Measurements from ENCODE around the gene LARP1.

Gene LARP1

GRCh38 chr5:154779105-154779504, 23.9 kb downstream of the LARP1 start:
- DNase-seq: peak; percentile 17
- Histone ChIP-seq H3K27ac (no peak overlapping the region), H3K4me3 (ENCODE audit: low read depth, low read length) (no peak overlapping the region), H3K9me3 (ENCODE audit: severe bottlenecking) (no peaks in the 10 kb centered on the region), H3K36me3 (peaks cover 5% of the 10 kb centered on the region; the same call in 1 of the 2 replicates), H3K27me3 (ENCODE audit: insufficient read depth, low read depth, severe bottlenecking) (no peaks in the 10 kb centered on the region)
- TF ChIP-seq, protein P1, sequence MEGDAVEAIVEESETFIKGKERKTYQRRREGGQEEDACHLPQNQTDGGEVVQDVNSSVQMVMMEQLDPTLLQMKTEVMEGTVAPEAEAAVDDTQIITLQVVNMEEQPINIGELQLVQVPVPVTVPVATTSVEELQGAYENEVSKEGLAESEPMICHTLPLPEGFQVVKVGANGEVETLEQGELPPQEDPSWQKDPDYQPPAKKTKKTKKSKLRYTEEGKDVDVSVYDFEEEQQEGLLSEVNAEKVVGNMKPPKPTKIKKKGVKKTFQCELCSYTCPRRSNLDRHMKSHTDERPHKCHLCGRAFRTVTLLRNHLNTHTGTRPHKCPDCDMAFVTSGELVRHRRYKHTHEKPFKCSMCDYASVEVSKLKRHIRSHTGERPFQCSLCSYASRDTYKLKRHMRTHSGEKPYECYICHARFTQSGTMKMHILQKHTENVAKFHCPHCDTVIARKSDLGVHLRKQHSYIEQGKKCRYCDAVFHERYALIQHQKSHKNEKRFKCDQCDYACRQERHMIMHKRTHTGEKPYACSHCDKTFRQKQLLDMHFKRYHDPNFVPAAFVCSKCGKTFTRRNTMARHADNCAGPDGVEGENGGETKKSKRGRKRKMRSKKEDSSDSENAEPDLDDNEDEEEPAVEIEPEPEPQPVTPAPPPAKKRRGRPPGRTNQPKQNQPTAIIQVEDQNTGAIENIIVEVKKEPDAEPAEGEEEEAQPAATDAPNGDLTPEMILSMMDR (IDR thresholded peaks at IDR 0.05; ENCODE audit: low read depth, low read length): no peak

DNA sequence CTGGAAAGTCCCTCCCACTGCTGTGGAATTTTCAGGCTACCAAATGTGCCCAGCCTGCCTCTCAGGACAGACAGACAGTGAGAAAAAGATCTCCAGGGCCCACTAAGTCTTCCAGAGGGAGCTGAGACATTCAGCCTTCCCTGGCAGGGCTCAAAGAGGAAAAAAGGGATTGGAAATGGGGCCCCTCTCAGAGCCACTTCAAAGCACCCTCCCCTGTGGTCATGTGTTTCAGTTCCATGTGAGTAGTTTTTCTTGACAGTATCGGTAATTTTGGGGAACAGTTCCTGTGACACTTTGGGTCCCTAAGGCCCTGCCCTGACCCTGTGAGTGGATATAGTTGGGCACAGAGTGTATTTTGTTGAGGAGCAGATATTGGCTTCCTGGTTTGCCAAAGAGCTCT, 25.0 kb downstream of the LARP1 start:
- Histone ChIP-seq H3K4me3 (ENCODE audit: low read depth, low read length) (no peak overlapping the region), H3K36me3 (peaks cover 8% of the 10 kb centered on the region), H3K9me3 (ENCODE audit: severe bottlenecking) (no peaks in the 10 kb centered on the region), H3K27me3 (ENCODE audit: insufficient read depth, low read depth, severe bottlenecking) (no peaks in the 10 kb centered on the region), H3K27ac (no peak overlapping the region)
- no peak for DNase-seq
- TF ChIP-seq, protein P1 (IDR thresholded peaks at IDR 0.05; ENCODE audit: low read depth, low read length): no peak

DNA sequence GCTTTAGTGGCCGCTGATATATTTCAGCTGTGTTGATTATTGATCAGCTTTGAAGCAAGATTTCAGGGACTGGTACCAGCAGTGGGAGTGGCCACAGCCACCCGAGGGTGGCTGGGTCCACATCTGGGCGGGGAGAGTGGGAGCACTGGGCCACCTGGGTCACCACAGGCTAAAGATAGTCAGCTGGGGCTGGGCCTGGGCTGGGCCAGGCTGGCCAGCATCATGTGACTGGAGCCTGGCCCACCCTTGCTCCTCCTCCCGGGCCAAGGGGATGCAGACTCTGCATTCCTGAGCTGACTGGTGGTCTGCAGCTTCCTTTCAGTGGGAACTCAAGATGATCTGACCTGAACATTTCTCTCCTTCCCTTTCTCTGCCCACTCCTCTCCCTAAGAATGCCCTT, 27.1 kb downstream of the LARP1 start:
- Histone ChIP-seq H3K9me3 (ENCODE audit: severe bottlenecking) (no peaks in the 10 kb centered on the region), H3K27me3 (ENCODE audit: insufficient read depth, low read depth, severe bottlenecking) (no peaks in the 10 kb centered on the region), H3K36me3 (peaks cover 3% of the 10 kb centered on the region), H3K27ac (no peak overlapping the region), H3K4me3 (ENCODE audit: low read depth, low read length) (no peak overlapping the region)
- TF ChIP-seq, protein P1 (IDR thresholded peaks at IDR 0.05; ENCODE audit: low read depth, low read length): no peak
- DNase-seq: no peak

DNA sequence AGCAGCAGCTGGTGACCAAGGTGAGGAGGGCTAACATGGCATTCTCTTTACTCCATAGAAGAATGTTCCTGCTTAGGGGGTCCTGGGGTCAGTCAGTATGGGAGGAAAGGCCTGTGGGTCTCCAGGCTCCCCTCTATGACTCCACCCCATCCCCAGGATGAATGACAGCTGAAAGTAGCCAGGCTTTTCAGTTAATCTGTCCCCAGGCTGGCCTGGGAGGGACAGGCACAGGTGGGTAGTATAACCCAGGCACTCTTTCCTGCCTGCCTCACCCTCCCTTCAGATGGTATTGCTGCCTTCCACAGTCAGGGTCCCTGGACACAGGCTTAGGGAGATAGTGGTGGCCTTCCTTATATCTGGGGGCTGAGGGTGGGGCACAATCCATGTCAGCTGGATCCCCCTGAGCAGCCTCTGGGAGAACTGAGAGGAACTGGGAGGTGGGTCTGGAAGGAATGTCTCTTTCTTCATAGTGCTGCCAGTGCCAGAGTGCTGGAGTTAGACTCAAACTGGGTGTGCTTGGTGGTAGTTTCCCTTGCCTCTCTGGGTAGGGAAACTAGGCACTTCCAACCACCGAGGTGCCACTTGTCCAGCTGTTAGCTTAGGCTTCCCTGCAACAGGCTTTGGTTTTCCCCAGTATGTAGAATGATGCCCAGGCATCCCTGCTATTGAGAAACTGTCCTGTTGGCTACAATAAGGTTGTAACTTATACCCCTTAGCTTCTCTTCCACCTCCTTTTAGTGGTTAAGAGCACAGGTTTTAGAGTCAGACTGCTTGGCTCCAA, 27.8 kb downstream of the LARP1 start:
- no peaks in the 10 kb centered on the region for H3K9me3 ChIP-seq (ENCODE audit: severe bottlenecking)
- H3K27ac ChIP-seq: no peak overlapping the region
- H3K4me3 ChIP-seq (ENCODE audit: low read depth, low read length): no peak overlapping the region
- DNase-seq: no peak
- H3K27me3 ChIP-seq (ENCODE audit: insufficient read depth, low read depth, severe bottlenecking): no peaks in the 10 kb centered on the region
- peaks cover 3% of the 10 kb centered on the region for H3K36me3 ChIP-seq
- TF ChIP-seq, protein P1 (IDR thresholded peaks at IDR 0.05; ENCODE audit: low read depth, low read length): no peak

GRCh38 chr5:154783774-154784460, 28.7 kb downstream of the LARP1 start:
- Histone ChIP-seq H3K4me3 (ENCODE audit: low read depth, low read length) (no peak overlapping the region), H3K36me3 (peaks cover 3% of the 10 kb centered on the region), H3K27ac (no peak overlapping the region), H3K27me3 (ENCODE audit: insufficient read depth, low read depth, severe bottlenecking) (no peaks in the 10 kb centered on the region), H3K9me3 (ENCODE audit: severe bottlenecking) (no peaks in the 10 kb centered on the region)
- DNase-seq: no peak
- TF ChIP-seq, protein P1 (IDR thresholded peaks at IDR 0.05; ENCODE audit: low read depth, low read length): no peak
